LNCAP (cell line): ENCODE data around the gene SDR9C7.

Experiments used
- TF ChIP-seq, protein P1 (sequence below): fragments of 450-650 bp; IDR thresholded peaks from 2 replicates; pipeline ENCODE4 v1.5.1; 2017; ENCODE audit warnings: mild to moderate bottlenecking

SDR9C7 gene

DNA sequence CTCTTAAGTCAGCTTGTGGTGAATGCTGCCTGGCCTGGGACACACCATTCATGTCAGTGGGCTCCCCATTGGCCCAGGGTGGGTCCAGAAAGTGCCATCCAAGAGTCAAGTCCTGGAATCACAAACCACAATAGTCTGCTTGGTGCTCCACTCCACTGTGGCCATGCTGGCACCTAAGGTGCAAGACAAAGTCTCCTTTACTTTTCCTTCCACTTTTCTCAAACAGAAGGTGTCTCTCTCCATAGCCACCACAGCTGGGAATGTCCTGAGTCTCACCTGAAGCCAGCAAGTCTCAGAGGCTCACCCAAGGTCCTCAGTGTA, 14.2 kb upstream of the SDR9C7 start:
- TF ChIP-seq, protein P1, sequence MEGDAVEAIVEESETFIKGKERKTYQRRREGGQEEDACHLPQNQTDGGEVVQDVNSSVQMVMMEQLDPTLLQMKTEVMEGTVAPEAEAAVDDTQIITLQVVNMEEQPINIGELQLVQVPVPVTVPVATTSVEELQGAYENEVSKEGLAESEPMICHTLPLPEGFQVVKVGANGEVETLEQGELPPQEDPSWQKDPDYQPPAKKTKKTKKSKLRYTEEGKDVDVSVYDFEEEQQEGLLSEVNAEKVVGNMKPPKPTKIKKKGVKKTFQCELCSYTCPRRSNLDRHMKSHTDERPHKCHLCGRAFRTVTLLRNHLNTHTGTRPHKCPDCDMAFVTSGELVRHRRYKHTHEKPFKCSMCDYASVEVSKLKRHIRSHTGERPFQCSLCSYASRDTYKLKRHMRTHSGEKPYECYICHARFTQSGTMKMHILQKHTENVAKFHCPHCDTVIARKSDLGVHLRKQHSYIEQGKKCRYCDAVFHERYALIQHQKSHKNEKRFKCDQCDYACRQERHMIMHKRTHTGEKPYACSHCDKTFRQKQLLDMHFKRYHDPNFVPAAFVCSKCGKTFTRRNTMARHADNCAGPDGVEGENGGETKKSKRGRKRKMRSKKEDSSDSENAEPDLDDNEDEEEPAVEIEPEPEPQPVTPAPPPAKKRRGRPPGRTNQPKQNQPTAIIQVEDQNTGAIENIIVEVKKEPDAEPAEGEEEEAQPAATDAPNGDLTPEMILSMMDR: no peak

DNA sequence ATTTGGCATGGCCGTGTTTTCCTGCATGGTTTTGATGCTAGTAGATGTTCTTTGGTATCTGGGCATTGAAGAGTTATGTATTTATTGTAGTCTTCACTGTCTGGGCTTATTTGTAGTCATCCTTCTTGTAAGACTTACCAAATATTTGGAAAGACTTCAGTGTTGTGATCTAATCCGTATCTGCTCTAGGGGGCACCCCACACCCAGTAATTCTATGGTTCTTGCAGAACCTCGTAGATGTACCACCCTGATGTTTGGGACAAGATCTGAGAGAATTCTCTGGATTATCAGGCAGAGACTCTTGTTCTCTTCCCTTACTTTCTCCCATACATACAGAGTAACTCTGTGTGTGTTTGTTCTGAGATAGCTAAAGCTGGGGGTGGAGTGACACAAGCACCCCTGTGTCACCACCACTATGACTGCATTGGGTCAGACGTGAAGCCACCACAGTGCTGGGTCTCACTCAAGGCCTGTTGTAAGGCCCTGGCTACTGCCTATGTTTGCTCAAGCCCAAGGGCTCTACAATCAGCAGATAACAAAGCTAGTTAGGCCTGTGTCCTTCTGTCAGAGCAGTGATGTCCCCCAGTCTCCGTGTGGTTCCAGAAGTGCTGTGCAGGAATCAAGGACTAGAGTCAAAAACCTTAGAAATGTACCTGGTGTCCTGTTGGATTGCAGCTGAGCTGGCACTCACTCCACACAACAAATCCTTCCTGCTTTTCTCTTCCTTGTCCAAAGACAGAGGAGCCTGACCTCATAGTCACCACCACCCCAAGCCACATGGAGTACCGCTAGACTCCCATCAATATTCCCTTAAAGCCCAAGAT, 13.6 kb upstream of the SDR9C7 start:
- TF ChIP-seq, protein P1: no peak

DNA sequence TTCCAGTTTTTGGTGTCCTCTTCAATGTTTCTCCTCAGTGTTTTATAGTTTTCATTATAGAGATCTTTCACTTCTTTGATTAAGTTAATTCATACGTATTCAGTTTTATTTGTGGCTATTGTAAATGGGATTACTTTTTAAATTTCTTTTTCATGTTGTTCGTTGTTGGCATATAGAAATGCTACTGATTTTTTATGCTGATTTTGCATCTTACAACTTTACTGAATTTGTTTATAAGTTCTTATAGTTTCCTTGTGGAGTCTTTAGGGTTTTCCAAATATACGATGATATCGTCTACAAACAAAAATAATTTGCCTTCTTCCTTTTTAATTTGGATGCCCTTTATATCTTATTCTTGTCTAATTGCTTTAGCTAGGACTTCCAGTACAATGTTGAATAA, 9.7 kb upstream of the SDR9C7 start:
- TF ChIP-seq, protein P1: no peak

DNA sequence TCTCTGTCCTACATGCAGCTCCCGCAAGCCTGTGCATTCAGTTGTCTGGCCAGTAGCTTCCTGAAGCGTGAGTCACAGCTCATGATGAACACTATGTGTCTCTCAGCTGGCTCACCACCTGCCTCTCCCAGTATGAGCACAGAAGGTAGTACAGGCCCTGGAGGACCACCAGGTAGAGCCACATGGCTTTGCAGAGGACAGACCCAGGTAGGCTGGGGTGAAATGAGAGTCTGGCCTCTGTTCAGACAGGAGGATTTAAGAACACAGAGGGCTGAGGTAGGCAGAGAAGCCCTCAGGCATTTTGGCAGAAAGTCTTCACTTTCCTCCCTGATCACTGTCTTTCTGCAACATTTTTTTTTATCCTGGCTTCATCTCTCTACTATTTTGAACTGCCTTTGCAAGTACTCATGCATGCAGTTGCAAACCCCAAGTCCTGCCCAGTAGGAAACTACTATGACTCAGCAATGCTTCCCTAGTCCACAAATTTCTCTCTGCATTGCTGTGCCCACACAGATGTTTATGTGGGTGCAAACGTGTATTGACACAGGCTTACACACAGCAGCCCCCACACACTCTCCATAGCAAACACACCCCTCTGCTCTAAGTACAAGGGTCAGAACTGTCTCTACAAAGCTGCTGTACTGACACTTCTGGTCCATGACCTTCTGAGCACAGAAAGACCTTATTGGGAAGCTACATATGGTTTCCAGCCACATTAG, 7.2 kb upstream of the SDR9C7 start:
- TF ChIP-seq, protein P1: no peak

DNA sequence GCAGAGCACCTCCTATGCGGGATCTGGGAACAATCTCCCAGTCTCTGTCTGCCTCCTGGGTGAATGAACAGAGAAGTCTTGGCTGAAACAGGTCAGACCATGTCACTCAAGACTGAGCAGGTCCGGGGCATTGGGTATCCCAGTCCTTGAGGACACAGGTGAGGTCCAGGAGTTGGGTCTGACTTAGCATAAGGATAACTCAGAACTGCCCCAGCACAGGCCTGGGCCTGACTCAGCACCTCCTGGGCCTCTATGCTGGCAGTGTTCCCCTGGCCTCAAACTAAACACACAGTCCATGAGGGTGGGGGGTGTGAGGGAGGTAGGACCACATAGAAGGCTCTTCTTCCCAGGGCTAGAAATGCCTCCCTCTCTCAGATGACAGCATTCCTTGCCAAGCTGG, 1.5 kb upstream of the SDR9C7 start:
- TF ChIP-seq, protein P1: no peak

DNA sequence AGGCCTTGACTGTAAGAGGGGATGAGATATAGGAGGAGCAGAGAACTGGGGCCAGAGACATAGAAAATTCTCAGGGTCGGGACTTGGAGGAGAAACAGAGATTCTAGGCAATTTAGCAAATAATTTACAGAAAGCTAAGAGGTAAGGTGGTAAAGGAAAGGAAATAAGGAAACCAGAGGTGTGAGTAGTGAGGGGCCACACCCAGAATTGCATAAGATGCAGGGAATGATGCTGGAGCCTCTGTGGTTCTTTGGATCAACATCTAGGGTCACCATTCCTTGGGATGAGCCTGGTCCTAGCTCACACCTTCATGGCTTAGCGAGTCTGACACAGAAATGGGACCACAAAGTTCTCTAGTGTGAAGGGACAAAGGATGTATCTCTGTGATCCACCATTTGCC, 949 bp upstream of the SDR9C7 start:
- TF ChIP-seq, protein P1: no peak

DNA sequence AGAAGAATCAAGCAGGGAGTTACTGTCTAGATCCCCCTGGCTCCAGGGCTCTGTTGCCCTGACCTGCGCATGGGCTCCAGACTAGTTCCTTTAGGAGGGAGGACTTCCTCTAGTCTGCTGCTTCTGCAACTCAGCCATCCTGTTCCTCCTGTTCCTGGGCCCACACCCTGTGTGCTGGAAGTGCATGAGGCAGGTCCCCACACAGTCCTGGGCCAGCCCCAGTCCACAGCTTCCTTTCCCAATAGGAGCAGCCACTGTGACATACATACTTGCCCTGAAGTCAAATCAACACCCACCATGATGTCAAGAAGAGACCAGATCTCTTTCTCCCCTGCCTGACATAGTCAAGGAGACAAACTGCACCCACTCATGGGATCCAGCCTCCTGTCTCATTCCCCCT, 1.3 kb downstream of the SDR9C7 start:
- TF ChIP-seq, protein P1: no peak
